Activated naive CD4-positive, alpha-beta T cell treated with anti-CD3 and anti-CD28 coated beads for 36 hours (primary cell): Measurements from ENCODE around the gene RAPSN. TPM values are rescaled to one million over a fixed set of nuclear protein-coding genes. Genes with fewer than 3 reads are reported as not detected.

Experiments
- CTCF ChIA-PET: fragments of 350-600 bp; sonication (Branson Sonifier 250); formaldehyde crosslinking; loops from one replicate; lab custom pipeline; 2021; ENCODE audit warnings: antibody characterized with exemption; lab: Charles Lee
- DNase-seq: peaks from one replicate; pipeline ENCODE4 v3.0.0-alpha.2; 2020
- H3K27ac Mint-ChIP-seq: one replicate; pipeline ENCODE4 v1.8.0; 2021; ENCODE audit warnings: mild to moderate bottlenecking, mixed read lengths
- H3K27me3 Mint-ChIP-seq: one replicate; pipeline ENCODE4 v1.8.0; 2021; ENCODE audit warnings: low read depth, mixed read lengths
- H3K36me3 Mint-ChIP-seq: one replicate; pipeline ENCODE4 v1.8.0; 2021; ENCODE audit warnings: low read depth, mixed read lengths
- H3K4me1 Mint-ChIP-seq: one replicate; pipeline ENCODE4 v1.8.0; 2021; ENCODE audit warnings: low read depth, mixed read lengths
- H3K4me3 Mint-ChIP-seq: one replicate; pipeline ENCODE4 v1.8.0; 2021; ENCODE audit warnings: mild to moderate bottlenecking, moderate library complexity, mixed read lengths
- H3K9me3 Mint-ChIP-seq: one replicate; pipeline ENCODE4 v1.8.0; 2021; ENCODE audit warnings: mixed read lengths
- intact Hi-C: fragments of 100-400 bp; cut with micrococcal nuclease; formaldehyde crosslinking; loops from one replicate; pipeline ENCODE4 v1.15.1; 2023
- total RNA-seq, 2 experiments: library from RNA; stranded (reverse); gene quantifications; one replicate each; pipeline ENCODE4 v1.2.3, GENCODE V29; 2021

Gene RAPSN
- not detected for total RNA-seq

- no peak within 1 kb of the TSS for H3K27ac Mint-ChIP-seq
- H3K4me3 Mint-ChIP-seq, result no peak within 1 kb of the TSS
- H3K36me3 Mint-ChIP-seq, result no peaks in the 10 kb centered on the region
- intact Hi-C loops, result no loop called here
- H3K4me1 Mint-ChIP-seq, result no peaks in the 10 kb centered on the region
- no peaks in the 10 kb centered on the region for H3K9me3 Mint-ChIP-seq
- H3K27me3 Mint-ChIP-seq, result no peaks in the 10 kb centered on the region
- DNase-seq, result no peak
- CTCF ChIA-PET, result interaction anchor here (2.2 kb wide), 1 partner anchor 75 kb away, joined by 6 read pairs; no protein-coding TSS in a partner anchor
These were observed at the start of gene RAPSN for GRCh38 chr11:47448566-47449427. Gene RAPSN, minus strand, starts transcription at chr11:47449136. Its CDS starts 172 bp downstream, at chr11:47448964.

GRCh38 chr11:47498149-47498548 is 49.2 kb upstream of the RAPSN start:
- no peak overlapping the region for H3K4me3 Mint-ChIP-seq
- H3K27me3 Mint-ChIP-seq, result no peaks in the 10 kb centered on the region
- H3K4me1 Mint-ChIP-seq, result peaks cover 39% of the 10 kb centered on the region
- DNase-seq, result no peak
- no peaks in the 10 kb centered on the region for H3K9me3 Mint-ChIP-seq
- peaks cover 8% of the 10 kb centered on the region for H3K36me3 Mint-ChIP-seq
- H3K27ac Mint-ChIP-seq, result no peak overlapping the region
- CTCF ChIA-PET, result interaction anchor here (0.6 to 1.5 kb wide), 3 partner anchors 13 to 58 kb away, joined by 3 to 5 read pairs (median 3); no protein-coding TSS in a partner anchor
- intact Hi-C loops, result no loop called here

GRCh38 chr11:47496808-47497207 is 47.9 kb upstream of the RAPSN start:
- no peak overlapping the region for H3K4me3 Mint-ChIP-seq
- H3K9me3 Mint-ChIP-seq, result no peaks in the 10 kb centered on the region
- H3K36me3 Mint-ChIP-seq, result peaks cover 9% of the 10 kb centered on the region
- CTCF ChIA-PET, result no interaction called here
- H3K27ac Mint-ChIP-seq, result no peak overlapping the region
- no peak for DNase-seq
- H3K4me1 Mint-ChIP-seq, result peaks cover 28% of the 10 kb centered on the region
- H3K27me3 Mint-ChIP-seq, result no peaks in the 10 kb centered on the region
- intact Hi-C loops, result no loop called here

GRCh38 chr11:47495856-47496217 is 46.9 kb upstream of the RAPSN start:
- CTCF ChIA-PET, result interaction anchor here (0.8 kb wide), 1 partner anchor 58 kb away, joined by 3 read pairs; no protein-coding TSS in a partner anchor

GRCh38 chr11:47495011-47495855 is 46.3 kb upstream of the RAPSN start:
- Mint-ChIP-seq H3K4me3 (no peak overlapping the region), H3K27ac (no peak overlapping the region), H3K27me3 (no peaks in the 10 kb centered on the region), H3K36me3 (peaks cover 8% of the 10 kb centered on the region), H3K9me3 (no peaks in the 10 kb centered on the region), H3K4me1 (peaks cover 16% of the 10 kb centered on the region)
- intact Hi-C loops, result no loop called here
- CTCF ChIA-PET, result interaction anchor here (0.6 to 0.7 kb wide), 2 partner anchors 23 to 126 kb away, joined by 3 read pairs; no protein-coding TSS in a partner anchor
- no peak for DNase-seq

More at GRCh38 chr11:47495856-47496217, 46.9 kb upstream of the RAPSN start:
- H3K36me3 Mint-ChIP-seq, result peaks cover 8% of the 10 kb centered on the region
- H3K4me1 Mint-ChIP-seq, result peaks cover 23% of the 10 kb centered on the region
- no peak for DNase-seq
- intact Hi-C loops, result no loop called here
- no peaks in the 10 kb centered on the region for H3K9me3 Mint-ChIP-seq
- H3K4me3 Mint-ChIP-seq, result no peak overlapping the region
- H3K27me3 Mint-ChIP-seq, result no peaks in the 10 kb centered on the region
- no peak overlapping the region for H3K27ac Mint-ChIP-seq

GRCh38 chr11:47489395-47489755 is 40.4 kb upstream of the RAPSN start:
- H3K4me1 Mint-ChIP-seq, result peaks cover 15% of the 10 kb centered on the region
- intact Hi-C loops, result loop anchor here (5.0 to 10.0 kb wide), 3 partner anchors 33 to 365 kb away; no protein-coding TSS in a partner anchor
- H3K4me3 Mint-ChIP-seq, result no peak overlapping the region
- CTCF ChIA-PET, result interaction anchor here (0.7 kb wide), 1 partner anchor 361 kb away, joined by 3 read pairs; no protein-coding TSS in a partner anchor
- DNase-seq, result no peak
- H3K27me3 Mint-ChIP-seq, result no peaks in the 10 kb centered on the region
- H3K9me3 Mint-ChIP-seq, result no peaks in the 10 kb centered on the region
- peak overlapping the region; percentile 32 for H3K27ac Mint-ChIP-seq
- peaks cover 30% of the 10 kb centered on the region for H3K36me3 Mint-ChIP-seq

- intact Hi-C loops, result loop anchor here (5.0 to 10.0 kb wide), 3 partner anchors 33 to 366 kb away; no protein-coding TSS in a partner anchor
- no peak for DNase-seq
- CTCF ChIA-PET, result interaction anchor here (0.7 kb wide), 1 partner anchor 362 kb away, joined by 3 read pairs; no protein-coding TSS in a partner anchor
- Mint-ChIP-seq H3K9me3 (no peaks in the 10 kb centered on the region), H3K4me1 (peaks cover 12% of the 10 kb centered on the region), H3K27me3 (no peaks in the 10 kb centered on the region), H3K27ac (peak overlapping the region; percentile 32), H3K36me3 (peaks cover 33% of the 10 kb centered on the region), H3K4me3 (no peak overlapping the region)
These were observed 39.9 kb upstream of the RAPSN start for GRCh38 chr11:47488674-47489394.

GRCh38 chr11:47488111-47488510 is 39.2 kb upstream of the RAPSN start:
- no peaks in the 10 kb centered on the region for H3K9me3 Mint-ChIP-seq
- H3K27ac Mint-ChIP-seq, result peak overlapping the region; percentile 9
- no peak overlapping the region for H3K4me3 Mint-ChIP-seq
- CTCF ChIA-PET, result interaction anchor here (0.5 to 1.5 kb wide), 3 partner anchors 12 to 180 kb away, joined by 3 read pairs; no protein-coding TSS in a partner anchor
- H3K36me3 Mint-ChIP-seq, result peaks cover 40% of the 10 kb centered on the region
- intact Hi-C loops, result loop anchor here (5.0 to 10.0 kb wide), 3 partner anchors 34 to 367 kb away; no protein-coding TSS in a partner anchor
- no peak for DNase-seq
- no peaks in the 10 kb centered on the region for H3K27me3 Mint-ChIP-seq
- H3K4me1 Mint-ChIP-seq, result peaks cover 12% of the 10 kb centered on the region

GRCh38 chr11:47487421-47487820 is 38.5 kb upstream of the RAPSN start:
- Mint-ChIP-seq H3K27me3 (no peaks in the 10 kb centered on the region), H3K4me1 (peaks cover 12% of the 10 kb centered on the region), H3K9me3 (no peaks in the 10 kb centered on the region), H3K27ac (no peak overlapping the region), H3K4me3 (no peak overlapping the region), H3K36me3 (peaks cover 38% of the 10 kb centered on the region)
- CTCF ChIA-PET, result interaction anchor here (0.9 to 1.5 kb wide), 3 partner anchors 11 to 65 kb away, joined by 3 read pairs; no protein-coding TSS in a partner anchor
- no peak for DNase-seq
- intact Hi-C loops, result loop anchor here (5.0 to 10.0 kb wide), 3 partner anchors 35 to 367 kb away; no protein-coding TSS in a partner anchor

- Mint-ChIP-seq H3K27me3 (no peaks in the 10 kb centered on the region), H3K4me3 (no peak overlapping the region), H3K27ac (no peak overlapping the region), H3K4me1 (peaks cover 12% of the 10 kb centered on the region), H3K9me3 (no peaks in the 10 kb centered on the region), H3K36me3 (peaks cover 43% of the 10 kb centered on the region)
- CTCF ChIA-PET, result interaction anchor here (1.1 kb wide), 1 partner anchor 73 kb away, joined by 7 read pairs; no protein-coding TSS in a partner anchor
- no peak for DNase-seq
- intact Hi-C loops, result loop anchor here (5.0 to 10.0 kb wide), 3 partner anchors 37 to 370 kb away; no protein-coding TSS in a partner anchor
These were observed 36.2 kb upstream of the RAPSN start for GRCh38 chr11:47485107-47485506.

GRCh38 chr11:47483457-47483856 is 34.5 kb upstream of the RAPSN start:
- intact Hi-C loops, result loop anchor here (10.0 kb wide), 1 partner anchor 371 kb away; no protein-coding TSS in a partner anchor
- peaks cover 47% of the 10 kb centered on the region for H3K36me3 Mint-ChIP-seq
- DNase-seq, result no peak
- H3K27ac Mint-ChIP-seq, result no peak overlapping the region
- no peaks in the 10 kb centered on the region for H3K9me3 Mint-ChIP-seq
- CTCF ChIA-PET, result interaction anchor here (1.5 kb wide), 1 partner anchor 67 kb away, joined by 3 read pairs; no protein-coding TSS in a partner anchor
- H3K4me3 Mint-ChIP-seq, result no peak overlapping the region
- peaks cover 10% of the 10 kb centered on the region for H3K4me1 Mint-ChIP-seq
- no peaks in the 10 kb centered on the region for H3K27me3 Mint-ChIP-seq
